K562 (cell line): Measurements from ENCODE around the gene ZNF598. TPM values are rescaled to one million over a fixed set of nuclear protein-coding genes. Genes with fewer than 3 reads are reported as not detected.

Source experiments
- CHD4 ChIP-seq: fragments of 200-600 bp; sonication (generic); IDR thresholded peaks from 3 replicates; pipeline ENCODE4 v1.6.1; 2012; ENCODE audit warnings: low read depth, mild to moderate bottlenecking, mixed read lengths, low read length, inconsistent platforms; ENCODE audit not compliant: insufficient read depth, insufficient replicate concordance, poor library complexity, severe bottlenecking
- DACH1 ChIP-seq: fragments of 450-650 bp; IDR thresholded peaks from 2 replicates; pipeline ENCODE4 v1.6.1; 2018; ENCODE audit not compliant: partially characterized antibody
- HNRNPL ChIP-seq: fragments of 200-400 bp; formaldehyde crosslinking; IDR thresholded peaks from 2 replicates; pipeline ENCODE4 v1.6.1; 2017; ENCODE audit warnings: low read depth, mild to moderate bottlenecking, low read length
- HOXB6 ChIP-seq: fragments of 250-450 bp; sonication (Bioruptor Pico); IDR thresholded peaks from 2 replicates; pipeline ENCODE4 v1.5.1; 2022; ENCODE audit warnings: mild to moderate bottlenecking, borderline replicate concordance
- MAZ ChIP-seq, 2 experiments: fragments of 450-650 bp in 1 of 2; sonication (generic) in 1 of 2; formaldehyde crosslinking; IDR thresholded peaks in 1 of 2; conservative IDR thresholded peaks in 1 of 2; 2 replicates each; pipeline versions ENCODE4 v1.4.0 to v1.5.0; 2020; ENCODE audit warnings: mild to moderate bottlenecking in 1 of 2, missing genetic modification reagents in 1 of 2
- NCOA6 ChIP-seq: fragments of 450-650 bp; IDR thresholded peaks from 2 replicates; pipeline ENCODE4 v1.6.1; 2017; ENCODE audit warnings: mild to moderate bottlenecking
- SIN3B ChIP-seq: fragments of 450-650 bp; IDR thresholded peaks from 2 replicates; pipeline ENCODE4 v1.6.1; 2017; ENCODE audit warnings: low read depth, mild to moderate bottlenecking, moderate library complexity
- SMARCC2 ChIP-seq: fragments of 450-650 bp; IDR thresholded peaks from 2 replicates; pipeline ENCODE4 v1.6.1; 2017; ENCODE audit warnings: antibody characterized with exemption, moderate library complexity, mild to moderate bottlenecking, low read depth
- SRF ChIP-seq, 2 experiments: fragments of 250-450, 450-650 bp in 1 of 2; sonication (Bioruptor Pico) in 1 of 2; sonication (generic) in 1 of 2; formaldehyde crosslinking; IDR thresholded peaks; 2 replicates each; pipeline versions ENCODE4 v1.5.0 to v1.5.1; 2020 to 2022; ENCODE audit warnings: mild to moderate bottlenecking in 1 of 2, missing genetic modification reagents in 1 of 2
- ZKSCAN3 ChIP-seq: fragments of 250-450 bp; sonication (Bioruptor Pico); IDR thresholded peaks from 2 replicates; pipeline ENCODE4 v1.4.0; 2020
- ZNF121 ChIP-seq: sonication (generic); formaldehyde crosslinking; conservative IDR thresholded peaks from 2 replicates; pipeline ENCODE4 v1.8.0; 2022; ENCODE audit warnings: missing genetic modification reagents
- ZNF253 ChIP-seq: fragments of 250-450 bp; sonication (Bioruptor Pico); conservative IDR thresholded peaks from 2 replicates; pipeline ENCODE4 v1.6.1; 2021; ENCODE audit warnings: mild to moderate bottlenecking
- ZNF347 ChIP-seq: fragments of 450-650 bp; formaldehyde crosslinking; IDR thresholded peaks from 2 replicates; pipeline ENCODE4 v1.4.0; 2020; ENCODE audit warnings: low read depth, mild to moderate bottlenecking, moderate library complexity
- ZNF41 ChIP-seq: fragments of 250-450 bp; sonication (Bioruptor Pico); conservative IDR thresholded peaks from 2 replicates; pipeline ENCODE4 v1.4.0; 2020; ENCODE audit warnings: mild to moderate bottlenecking
- polyA plus RNA-seq, 8 experiments: library from polyadenylated mRNA; depleted of rRNA in 4 of 8; stranded (reverse) in 5 of 8; unstranded in 3 of 8; fragments of >200 nt; fragmentation: Nextera tagmentation in 2 of 8; fragmentation: Illumina TruSeq in 1 of 8; extraction: Ambion mirVana in 2 of 8; extraction: Trizol in 1 of 8; gene quantifications; 2 replicates each; pipeline versions ENCODE4 v1.2.1 to v1.2.3, GENCODE V29; 2011 to 2014; ENCODE audit warnings: inconsistent platforms in 1 of 8, missing spikeins in 1 of 8
- total RNA-seq, 7 experiments: library from RNA; depleted of rRNA in 6 of 7; stranded (reverse); fragments of >200 nt in 6 of 7; fragmentation: Illumina TruSeq in 2 of 7; extraction: Trizol in 2 of 7; gene quantifications; 2 replicates each; pipeline versions ENCODE4 v1.2.1 to v1.2.3, GENCODE V29; 2011 to 2021; ENCODE audit warnings: low replicate concordance in 1 of 7
- TF ChIP-seq, protein P1 (sequence below): fragments of 450-650 bp; IDR thresholded peaks from 2 replicates; pipeline ENCODE4 v1.7.0; 2016; ENCODE audit warnings: borderline replicate concordance
- TF ChIP-seq, protein P2 (sequence below), 2 experiments: fragments of 450-650 bp; conservative IDR thresholded peaks; 2 replicates each; pipeline ENCODE4 v1.6.1; 2017; ENCODE audit warnings: mild to moderate bottlenecking in 2 of 2, moderate library complexity in 2 of 2
- TF ChIP-seq, protein P3 (sequence below): fragments of 450-650 bp; IDR thresholded peaks from 2 replicates; pipeline ENCODE4 v1.6.1; 2016; ENCODE audit warnings: missing biosample characterization, missing genetic modification characterization
- TF ChIP-seq, protein P4 (sequence below), 2 experiments: fragments of 450-650 bp in 1 of 2; IDR thresholded peaks; 2 replicates each; pipeline ENCODE4 v1.6.1; 2011 to 2017; ENCODE audit warnings: low read depth in 2 of 2, antibody characterized with exemption in 1 of 2, borderline replicate concordance in 1 of 2, low read length in 1 of 2, mild to moderate bottlenecking in 1 of 2, mixed read lengths in 1 of 2; ENCODE audit not compliant: control insufficient read depth in 1 of 2

The ZNF598 gene
- total and polyA plus RNA-seq, 9 of the 15 experiments (the other 6 are each of a cell fraction or from before 2014, with no cell fraction given), result 0.11 to 115 (median 29.6) TPM

DNA sequence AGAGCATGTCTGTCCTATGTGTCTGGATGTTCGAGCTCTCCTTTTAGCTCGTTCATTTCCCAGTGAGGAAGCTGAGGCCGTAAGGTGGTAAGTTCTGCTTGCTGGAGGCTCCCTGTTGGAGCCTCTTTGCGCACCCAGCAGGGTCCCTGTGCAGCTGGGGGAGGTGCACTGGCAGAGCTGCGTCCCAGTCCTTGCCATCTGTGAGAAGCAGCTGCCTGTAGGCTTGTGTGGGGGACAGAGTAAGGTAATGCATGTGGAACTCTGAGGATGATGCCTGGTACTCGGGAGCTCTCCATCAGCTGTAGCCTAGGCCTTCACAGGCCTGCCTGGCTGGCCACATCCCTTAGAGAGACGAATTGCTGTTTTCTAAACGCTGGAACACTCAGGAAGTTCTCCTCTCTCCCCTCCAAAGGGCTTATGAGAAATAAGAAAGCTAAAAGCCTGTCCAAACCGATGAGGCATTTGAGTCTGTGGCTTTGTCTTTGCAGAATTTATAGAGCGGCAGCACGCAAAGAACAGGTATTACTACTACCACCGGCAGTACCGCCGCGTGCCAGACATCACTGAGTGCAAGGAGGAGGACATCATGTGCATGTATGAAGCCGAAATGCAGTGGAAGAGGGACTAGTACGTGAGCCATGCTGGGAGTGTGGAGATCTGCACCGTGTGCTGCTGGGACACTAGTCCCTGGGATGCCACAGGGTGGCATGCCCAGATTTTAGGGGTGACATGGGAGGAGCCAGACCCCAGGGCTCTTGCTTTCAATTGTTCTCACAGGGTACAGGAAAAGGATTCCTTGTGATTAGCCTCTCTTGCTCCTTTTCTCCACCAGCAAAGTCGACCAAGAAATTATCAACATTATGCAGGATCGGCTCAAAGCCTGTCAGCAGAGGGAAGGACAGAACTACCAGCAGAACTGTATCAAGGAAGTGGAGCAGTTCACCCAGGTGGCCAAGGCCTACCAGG is 48.7 kb downstream of the ZNF598 start (continued):
- TF ChIP-seq, protein P1, sequence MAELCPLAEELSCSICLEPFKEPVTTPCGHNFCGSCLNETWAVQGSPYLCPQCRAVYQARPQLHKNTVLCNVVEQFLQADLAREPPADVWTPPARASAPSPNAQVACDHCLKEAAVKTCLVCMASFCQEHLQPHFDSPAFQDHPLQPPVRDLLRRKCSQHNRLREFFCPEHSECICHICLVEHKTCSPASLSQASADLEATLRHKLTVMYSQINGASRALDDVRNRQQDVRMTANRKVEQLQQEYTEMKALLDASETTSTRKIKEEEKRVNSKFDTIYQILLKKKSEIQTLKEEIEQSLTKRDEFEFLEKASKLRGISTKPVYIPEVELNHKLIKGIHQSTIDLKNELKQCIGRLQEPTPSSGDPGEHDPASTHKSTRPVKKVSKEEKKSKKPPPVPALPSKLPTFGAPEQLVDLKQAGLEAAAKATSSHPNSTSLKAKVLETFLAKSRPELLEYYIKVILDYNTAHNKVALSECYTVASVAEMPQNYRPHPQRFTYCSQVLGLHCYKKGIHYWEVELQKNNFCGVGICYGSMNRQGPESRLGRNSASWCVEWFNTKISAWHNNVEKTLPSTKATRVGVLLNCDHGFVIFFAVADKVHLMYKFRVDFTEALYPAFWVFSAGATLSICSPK, result no peak
- TF ChIP-seq MAZ (CRISPR knock-in tag; conservative IDR thresholded peaks at IDR 0.05 in 1 of 2, IDR thresholded peaks at IDR 0.05 in 1 of 2) (peak; percentile 25 to 35; a peak in 1 of 4 replicates), SMARCC2 (no peak), ZNF253 (peak; percentile 87), HNRNPL (peak; percentile 83), ZNF121 (CRISPR knock-in tag) (no peak), NCOA6 (no peak), ZNF41 (CRISPR knock-in tag) (no peak), ZNF347 (peak; percentile 42; the same call in 1 of the 2 replicates), HOXB6 (no peak), SIN3B (no peak), DACH1 (no peak), SRF (CRISPR knock-in tag; IDR thresholded peaks at IDR 0.05) (no peak), CHD4 (no peak), ZKSCAN3 (CRISPR knock-in tag) (no peak)
- TF ChIP-seq, protein P2, sequence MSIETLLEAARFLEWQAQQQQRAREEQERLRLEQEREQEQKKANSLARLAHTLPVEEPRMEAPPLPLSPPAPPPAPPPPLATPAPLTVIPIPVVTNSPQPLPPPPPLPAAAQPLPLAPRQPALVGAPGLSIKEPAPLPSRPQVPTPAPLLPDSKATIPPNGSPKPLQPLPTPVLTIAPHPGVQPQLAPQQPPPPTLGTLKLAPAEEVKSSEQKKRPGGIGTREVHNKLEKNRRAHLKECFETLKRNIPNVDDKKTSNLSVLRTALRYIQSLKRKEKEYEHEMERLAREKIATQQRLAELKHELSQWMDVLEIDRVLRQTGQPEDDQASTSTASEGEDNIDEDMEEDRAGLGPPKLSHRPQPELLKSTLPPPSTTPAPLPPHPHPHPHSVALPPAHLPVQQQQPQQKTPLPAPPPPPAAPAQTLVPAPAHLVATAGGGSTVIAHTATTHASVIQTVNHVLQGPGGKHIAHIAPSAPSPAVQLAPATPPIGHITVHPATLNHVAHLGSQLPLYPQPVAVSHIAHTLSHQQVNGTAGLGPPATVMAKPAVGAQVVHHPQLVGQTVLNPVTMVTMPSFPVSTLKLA (conservative IDR thresholded peaks at IDR 0.05), result 0 out of 4 replicates have a peak, but pooled peaks of 1 of the 2 experiments have one; percentile 31
- TF ChIP-seq, protein P3, sequence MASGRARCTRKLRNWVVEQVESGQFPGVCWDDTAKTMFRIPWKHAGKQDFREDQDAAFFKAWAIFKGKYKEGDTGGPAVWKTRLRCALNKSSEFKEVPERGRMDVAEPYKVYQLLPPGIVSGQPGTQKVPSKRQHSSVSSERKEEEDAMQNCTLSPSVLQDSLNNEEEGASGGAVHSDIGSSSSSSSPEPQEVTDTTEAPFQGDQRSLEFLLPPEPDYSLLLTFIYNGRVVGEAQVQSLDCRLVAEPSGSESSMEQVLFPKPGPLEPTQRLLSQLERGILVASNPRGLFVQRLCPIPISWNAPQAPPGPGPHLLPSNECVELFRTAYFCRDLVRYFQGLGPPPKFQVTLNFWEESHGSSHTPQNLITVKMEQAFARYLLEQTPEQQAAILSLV, result no peak
- TF ChIP-seq, protein P4, sequence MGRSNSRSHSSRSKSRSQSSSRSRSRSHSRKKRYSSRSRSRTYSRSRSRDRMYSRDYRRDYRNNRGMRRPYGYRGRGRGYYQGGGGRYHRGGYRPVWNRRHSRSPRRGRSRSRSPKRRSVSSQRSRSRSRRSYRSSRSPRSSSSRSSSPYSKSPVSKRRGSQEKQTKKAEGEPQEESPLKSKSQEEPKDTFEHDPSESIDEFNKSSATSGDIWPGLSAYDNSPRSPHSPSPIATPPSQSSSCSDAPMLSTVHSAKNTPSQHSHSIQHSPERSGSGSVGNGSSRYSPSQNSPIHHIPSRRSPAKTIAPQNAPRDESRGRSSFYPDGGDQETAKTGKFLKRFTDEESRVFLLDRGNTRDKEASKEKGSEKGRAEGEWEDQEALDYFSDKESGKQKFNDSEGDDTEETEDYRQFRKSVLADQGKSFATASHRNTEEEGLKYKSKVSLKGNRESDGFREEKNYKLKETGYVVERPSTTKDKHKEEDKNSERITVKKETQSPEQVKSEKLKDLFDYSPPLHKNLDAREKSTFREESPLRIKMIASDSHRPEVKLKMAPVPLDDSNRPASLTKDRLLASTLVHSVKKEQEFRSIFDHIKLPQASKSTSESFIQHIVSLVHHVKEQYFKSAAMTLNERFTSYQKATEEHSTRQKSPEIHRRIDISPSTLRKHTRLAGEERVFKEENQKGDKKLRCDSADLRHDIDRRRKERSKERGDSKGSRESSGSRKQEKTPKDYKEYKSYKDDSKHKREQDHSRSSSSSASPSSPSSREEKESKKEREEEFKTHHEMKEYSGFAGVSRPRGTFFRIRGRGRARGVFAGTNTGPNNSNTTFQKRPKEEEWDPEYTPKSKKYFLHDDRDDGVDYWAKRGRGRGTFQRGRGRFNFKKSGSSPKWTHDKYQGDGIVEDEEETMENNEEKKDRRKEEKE (IDR thresholded peaks at IDR 0.05; ENCODE audit: borderline replicate concordance in 1 of 2, control insufficient read depth in 1 of 2, low read depth in 2 of 2, low read length in 1 of 2), result peak; percentile 44 to 83; a peak in 2 of 4 replicates
